BLaER1 treated with 17β-estradiol and CSF1 and Interleukin-3, amounts not matched to agents 10 nM and 100 nM (cell line): ENCODE data around the gene C2CD2L.

Experiments
- H3K27ac ChIP-seq, 11 experiments: shearing (Covaris generic); formaldehyde crosslinking; 2 replicates each; pipeline ENCODE4 v1.8.1; 2022
- H3K27me3 ChIP-seq, 11 experiments: shearing (Covaris generic); formaldehyde crosslinking; 2 replicates each; pipeline ENCODE4 v1.8.1; 2022
- H3K36me3 ChIP-seq, 11 experiments: shearing (Covaris generic); formaldehyde crosslinking; 2 replicates each; pipeline ENCODE4 v1.8.1; 2022
- H3K4me1 ChIP-seq, 10 experiments: shearing (Covaris generic); formaldehyde crosslinking; 2 replicates each; pipeline ENCODE4 v1.8.1; 2022
- H3K4me2 ChIP-seq, 11 experiments: shearing (Covaris generic); formaldehyde crosslinking; 2 replicates each; pipeline ENCODE4 v1.8.1; 2022
- H3K4me3 ChIP-seq, 10 experiments: shearing (Covaris generic); formaldehyde crosslinking; 2 replicates each; pipeline ENCODE4 v1.8.1; 2022
- H3K9ac ChIP-seq, 11 experiments: shearing (Covaris generic); formaldehyde crosslinking; 2 replicates each; pipeline ENCODE4 v1.8.1; 2022
- H3K9me3 ChIP-seq, 11 experiments: shearing (Covaris generic); formaldehyde crosslinking; replicated peaks in 1 of 11; 2 replicates each; pipeline ENCODE4 v1.8.1; 2022
- H4K20me1 ChIP-seq, 11 experiments: shearing (Covaris generic); formaldehyde crosslinking; 2 replicates each; pipeline ENCODE4 v1.8.1; 2022
- Cebpa-rat ChIP-seq, 11 experiments: shearing (Covaris generic); IDR thresholded peaks; 2 replicates each; pipeline ENCODE4 v1.8.1; 2022

The C2CD2L gene

DNA sequence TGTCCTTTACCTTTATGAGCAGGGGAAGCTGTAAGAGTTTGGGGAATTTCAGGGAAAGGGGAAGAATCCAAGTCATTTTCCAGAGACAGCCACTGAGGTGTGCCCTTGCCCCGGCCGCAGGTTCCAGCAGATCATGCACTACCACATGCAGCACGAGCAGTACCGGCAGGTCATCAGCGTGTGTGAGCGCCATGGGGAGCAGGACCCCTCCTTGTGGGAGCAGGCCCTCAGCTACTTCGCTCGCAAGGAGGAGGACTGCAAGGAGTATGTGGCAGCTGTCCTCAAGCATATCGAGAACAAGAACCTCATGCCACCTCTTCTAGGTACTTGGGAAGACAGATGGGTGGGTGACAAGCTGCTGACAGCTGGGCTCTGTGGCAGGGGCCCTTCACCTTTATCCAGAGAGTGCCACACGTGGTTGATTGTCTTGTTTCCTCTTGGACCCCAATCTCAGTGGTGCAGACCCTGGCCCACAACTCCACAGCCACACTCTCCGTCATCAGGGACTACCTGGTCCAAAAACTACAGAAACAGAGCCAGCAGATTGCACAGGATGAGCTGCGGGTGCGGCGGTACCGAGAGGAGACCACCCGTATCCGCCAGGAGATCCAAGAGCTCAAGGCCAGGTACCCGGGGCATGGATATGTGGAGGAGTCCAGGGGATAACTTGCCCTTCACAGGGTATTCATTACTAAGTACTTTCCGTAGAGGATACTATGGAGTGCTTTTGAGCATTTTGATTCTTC, 28.3 kb upstream of the C2CD2L start:
- no peak overlapping the region for H3K4me3 ChIP-seq
- peaks cover 89 to 97% (median 91%) of the 10 kb centered on the region in 11 experiments for H3K36me3 ChIP-seq
- no peak for TF ChIP-seq Cebpa-rat (IDR thresholded peaks at IDR 0.05)
- no peak overlapping the region for H3K4me2 ChIP-seq
- H3K9ac ChIP-seq, result no peak overlapping the region
- no peaks in the 10 kb centered on the region for H3K27me3 ChIP-seq
- peaks cover 0 to 33% (median 0%) of the 10 kb centered on the region in 10 experiments; a peak in 7 of 20 replicates for H3K4me1 ChIP-seq
- H3K27ac ChIP-seq, result no peak overlapping the region
- peaks cover 0 to 50% (median 0%) of the 10 kb centered on the region in 11 experiments; a peak in 6 of 22 replicates for H4K20me1 ChIP-seq
- no peaks in the 10 kb centered on the region for H3K9me3 ChIP-seq

- Histone ChIP-seq H3K4me3 (no peak overlapping the region), H4K20me1 (peaks cover 0 to 46% (median 0%) of the 10 kb centered on the region in 11 experiments; a peak in 6 of 22 replicates), H3K27ac (peak overlapping the region in 2 of 11 experiments; percentile 37 to 53; a peak in 4 of 22 replicates), H3K4me1 (peaks cover 17 to 55% (median 20%) of the 10 kb centered on the region in 10 experiments), H3K9me3 (no peaks in the 10 kb centered on the region), H3K27me3 (no peaks in the 10 kb centered on the region), H3K4me2 (peak overlapping the region in 3 of 11 experiments; percentile 65 to 70 (median 66); a peak in 6 of 22 replicates), H3K9ac (peak overlapping the region in 3 of 11 experiments; percentile 38 to 49 (median 40); a peak in 3 of 22 replicates), H3K36me3 (peaks cover 60 to 68% (median 62%) of the 10 kb centered on the region in 11 experiments)
- TF ChIP-seq Cebpa-rat (IDR thresholded peaks at IDR 0.05), result no peak
Measured at GRCh38 chr11:119081682-119082260, 25.4 kb upstream of the C2CD2L start.

GRCh38 chr11:119084663-119085436, 22.3 kb upstream of the C2CD2L start, which contains the start of gene HMBS:
TSS of gene HMBS (plus strand) at chr11:119084881. CDS start at chr11:119085034, 153 bp downstream.
- Histone ChIP-seq H3K27ac (peak within 1 kb of the TSS in 10 of 11 experiments; percentile 66 to 92 (median 86); a peak in 21 of 22 replicates), H3K27me3 (no peaks in the 10 kb centered on the region), H3K4me2 (peak within 1 kb of the TSS; percentile 89 to 99 (median 97)), H4K20me1 (peaks cover 0 to 23% (median 0%) of the 10 kb centered on the region in 11 experiments; a peak in 2 of 22 replicates), H3K9ac (peak within 1 kb of the TSS; percentile 74 to 88 (median 84)), H3K9me3 (no peaks in the 10 kb centered on the region), H3K4me1 (peaks cover 34 to 84% (median 51%) of the 10 kb centered on the region in 10 experiments), H3K36me3 (peaks cover 29 to 42% (median 34%) of the 10 kb centered on the region in 11 experiments), H3K4me3 (peak within 1 kb of the TSS; percentile 59 to 79 (median 71))
- peak in 5 of 11 experiments; percentile 28 to 64 (median 37); a peak in 5 of 22 replicates for TF ChIP-seq Cebpa-rat (IDR thresholded peaks at IDR 0.05)

DNA sequence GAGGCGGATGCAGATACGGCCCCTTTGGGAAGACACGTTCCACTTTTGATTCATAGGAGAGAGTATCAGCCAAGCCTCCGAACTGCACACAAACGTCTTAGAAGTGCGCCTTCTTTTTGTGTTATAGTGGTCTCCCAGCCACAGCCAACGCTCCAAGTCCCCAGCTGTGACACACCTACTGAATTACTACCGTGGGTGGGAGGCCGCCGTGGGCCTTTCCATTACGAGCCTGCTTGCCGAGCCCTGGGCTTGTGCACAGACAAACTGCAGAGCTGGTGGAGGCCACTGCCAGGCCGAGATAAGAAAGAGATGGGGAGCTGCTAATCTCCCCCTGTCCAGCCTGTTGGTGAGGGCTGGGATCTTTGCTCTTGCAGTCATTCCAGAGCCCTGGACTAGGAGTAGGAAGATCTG, 21.7 kb upstream of the C2CD2L start:
- Histone ChIP-seq H3K9ac (peak overlapping the region; percentile 74 to 88 (median 84)), H3K4me3 (peak overlapping the region; percentile 59 to 79 (median 71)), H3K36me3 (peaks cover 23 to 36% (median 28%) of the 10 kb centered on the region in 11 experiments), H3K27ac (peak overlapping the region in 10 of 11 experiments; percentile 66 to 92 (median 86); a peak in 21 of 22 replicates), H3K27me3 (no peaks in the 10 kb centered on the region), H3K9me3 (no peaks in the 10 kb centered on the region), H3K4me1 (peaks cover 40 to 87% (median 57%) of the 10 kb centered on the region in 10 experiments), H3K4me2 (peak overlapping the region; percentile 89 to 99 (median 97)), H4K20me1 (peaks cover 0 to 18% (median 0%) of the 10 kb centered on the region in 11 experiments; a peak in 2 of 22 replicates)
- no peak for TF ChIP-seq Cebpa-rat (IDR thresholded peaks at IDR 0.05)

- Histone ChIP-seq H3K4me3 (peak overlapping the region in 1 of 10 experiments; percentile 30; a peak in 1 of 20 replicates), H3K27me3 (no peaks in the 10 kb centered on the region), H4K20me1 (peaks cover 0 to 9% (median 5%) of the 10 kb centered on the region in 11 experiments; a peak in 17 of 22 replicates), H3K4me2 (peak overlapping the region; percentile 1 to 99 (median 70); a peak in 20 of 22 replicates), H3K9me3 (no peaks in the 10 kb centered on the region), H3K27ac (peak overlapping the region in 9 of 11 experiments; percentile 3 to 96 (median 73); a peak in 15 of 22 replicates), H3K9ac (peak overlapping the region in 8 of 11 experiments; percentile 2 to 49 (median 41); a peak in 9 of 22 replicates), H3K36me3 (peaks cover 9 to 30% (median 19%) of the 10 kb centered on the region in 11 experiments; a peak in 20 of 22 replicates), H3K4me1 (peaks cover 57 to 87% (median 74%) of the 10 kb centered on the region in 10 experiments)
- no peak for TF ChIP-seq Cebpa-rat (IDR thresholded peaks at IDR 0.05)
Measured at GRCh38 chr11:119087123-119087522, 20.0 kb upstream of the C2CD2L start.

- H3K27me3 ChIP-seq, result no peaks in the 10 kb centered on the region
- TF ChIP-seq Cebpa-rat (IDR thresholded peaks at IDR 0.05), result no peak
- H3K4me3 ChIP-seq, result peak overlapping the region in 2 of 10 experiments; percentile 4 to 30; a peak in 2 of 20 replicates
- peak overlapping the region; percentile 1 to 99 (median 70); a peak in 20 of 22 replicates for H3K4me2 ChIP-seq
- peaks cover 2 to 30% (median 19%) of the 10 kb centered on the region in 11 experiments; a peak in 18 of 22 replicates for H3K36me3 ChIP-seq
- peak overlapping the region in 10 of 11 experiments; percentile 2 to 49 (median 35); a peak in 12 of 22 replicates for H3K9ac ChIP-seq
- H3K27ac ChIP-seq, result peak overlapping the region in 9 of 11 experiments; percentile 3 to 96 (median 73); a peak in 16 of 22 replicates
- H3K4me1 ChIP-seq, result peaks cover 64 to 87% (median 80%) of the 10 kb centered on the region in 10 experiments
- H4K20me1 ChIP-seq, result peaks cover 0 to 16% (median 12%) of the 10 kb centered on the region in 11 experiments; a peak in 19 of 22 replicates
- H3K9me3 ChIP-seq, result no peaks in the 10 kb centered on the region
Measured at GRCh38 chr11:119087747-119088241, 19.4 kb upstream of the C2CD2L start.

DNA sequence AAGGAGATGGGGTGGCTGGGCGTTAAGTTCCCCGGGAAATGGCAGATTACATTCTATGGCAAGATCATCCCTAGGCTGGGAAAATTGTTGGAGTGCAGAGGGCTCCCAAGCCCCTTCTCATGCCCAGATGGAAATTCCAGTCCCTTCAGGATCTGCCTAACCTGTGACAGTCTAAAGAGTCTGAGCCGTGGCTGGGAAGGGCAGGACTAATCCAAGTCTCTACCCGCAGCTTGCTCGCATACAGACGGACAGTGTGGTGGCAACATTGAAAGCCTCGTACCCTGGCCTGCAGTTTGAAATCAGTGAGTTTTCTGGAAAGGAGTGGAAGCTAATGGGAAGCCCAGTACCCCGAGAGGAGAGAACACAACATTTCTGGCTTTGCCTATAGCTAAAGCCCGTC, 18.7 kb upstream of the C2CD2L start:
- peak overlapping the region in 2 of 11 experiments; percentile 38 to 44; a peak in 3 of 22 replicates for H3K9ac ChIP-seq
- no peaks in the 10 kb centered on the region for H3K27me3 ChIP-seq
- peak overlapping the region in 5 of 11 experiments; percentile 23 to 99 (median 92); a peak in 10 of 22 replicates for H3K4me2 ChIP-seq
- H3K27ac ChIP-seq, result peak overlapping the region in 8 of 11 experiments; percentile 18 to 96 (median 80); a peak in 12 of 22 replicates
- no peaks in the 10 kb centered on the region for H3K9me3 ChIP-seq
- no peak overlapping the region for H3K4me3 ChIP-seq
- no peak for TF ChIP-seq Cebpa-rat (IDR thresholded peaks at IDR 0.05)
- peaks cover 0 to 33% (median 24%) of the 10 kb centered on the region in 11 experiments; a peak in 19 of 22 replicates for H3K36me3 ChIP-seq
- H4K20me1 ChIP-seq, result peaks cover 0 to 22% (median 18%) of the 10 kb centered on the region in 11 experiments; a peak in 20 of 22 replicates
- peaks cover 70 to 92% (median 86%) of the 10 kb centered on the region in 10 experiments for H3K4me1 ChIP-seq
